Measurements from ENCODE around the gene CYB5R3. TPM values are rescaled to one million over a fixed set of nuclear protein-coding genes. Genes with fewer than 3 reads are reported as not detected.
A peak's percentile ranks its signal among the peaks of the same experiment; 100 is the strongest.

The CYB5R3 gene
- total RNA-seq, 2 donors from 2014 or later = 41.8 to 50.8 TPM

- H3K9me3 ChIP-seq = no peaks in the 10 kb centered on the region
- no peak overlapping the region for H3K4me3 ChIP-seq
- TF ChIP-seq POLR2A (IDR thresholded peaks at IDR 0.05) = no peak
- TF ChIP-seq CTCF (IDR thresholded peaks at IDR 0.05) = no peak
- DNase-seq = no peak
- intact Hi-C loops (cut with DNase I) = no loop called here
- no peak overlapping the region for H3K27ac ChIP-seq
- 60 to 69% methylated on average over 10 to 11 of the region's 11 CpGs for WGBS, 2 donors
- H3K27me3 ChIP-seq = no peaks in the 10 kb centered on the region
- H3K4me1 ChIP-seq = peaks cover 11% of the 10 kb centered on the region
- H3K36me3 ChIP-seq (replicated peaks in 1 of 2; ENCODE audit: insufficient read depth in 1 of 2, low read depth in 2 of 2) = no peaks in the 10 kb centered on the region
- ATAC-seq = no peak
These were observed 16.0 kb upstream of the CYB5R3 start for GRCh38 chr22:42664976-42665831.

GRCh38 chr22:42661985-42662831 lies 13.0 kb upstream of the CYB5R3 start:
- TF ChIP-seq CTCF (IDR thresholded peaks at IDR 0.05) = peak; percentile 64 to 78 (median 69)
- TF ChIP-seq POLR2A (IDR thresholded peaks at IDR 0.05) = peak in 2 of 3 donors; percentile 21 to 23
- H3K4me1 ChIP-seq = peaks cover 11% of the 10 kb centered on the region
- no peaks in the 10 kb centered on the region for H3K27me3 ChIP-seq
- intact Hi-C loops (cut with DNase I) = no loop called here
- no peaks in the 10 kb centered on the region for H3K36me3 ChIP-seq (replicated peaks in 1 of 2; ENCODE audit: insufficient read depth in 1 of 2, low read depth in 2 of 2)
- H3K27ac ChIP-seq = no peak overlapping the region
- peak; percentile 78 to 86 (median 82) for DNase-seq
- WGBS, 2 donors = 2 to 3% methylated on average over 28 to 54 of the region's 68 CpGs
- H3K9me3 ChIP-seq = no peaks in the 10 kb centered on the region
- ATAC-seq = peak; percentile 89
- no peak overlapping the region for H3K4me3 ChIP-seq

GRCh38 chr22:42656578-42656977 lies 7.4 kb upstream of the CYB5R3 start:
- no peak overlapping the region for H3K27ac ChIP-seq
- no peak for DNase-seq
- intact Hi-C loops (cut with DNase I) = loop anchor here (10.0 kb wide), 1 partner anchor 108 kb away; no protein-coding TSS in a partner anchor
- H3K9me3 ChIP-seq = no peaks in the 10 kb centered on the region
- TF ChIP-seq POLR2A (IDR thresholded peaks at IDR 0.05) (no peak), CTCF (IDR thresholded peaks at IDR 0.05) (no peak)
- WGBS, 2 donors = 88 to 89% methylated on average over 8 of the region's 8 CpGs
- H3K4me1 ChIP-seq = peaks cover 5% of the 10 kb centered on the region
- no peaks in the 10 kb centered on the region for H3K36me3 ChIP-seq (replicated peaks in 1 of 2; ENCODE audit: insufficient read depth in 1 of 2, low read depth in 2 of 2)
- ATAC-seq = no peak
- H3K4me3 ChIP-seq = no peak overlapping the region
- H3K27me3 ChIP-seq = no peaks in the 10 kb centered on the region

GRCh38 chr22:42655693-42656092 lies 6.5 kb upstream of the CYB5R3 start:
- intact Hi-C loops (cut with DNase I) = loop anchor here (10.0 kb wide), 1 partner anchor 109 kb away; no protein-coding TSS in a partner anchor
- TF ChIP-seq CTCF (IDR thresholded peaks at IDR 0.05) (no peak), POLR2A (IDR thresholded peaks at IDR 0.05) (no peak)
- no peak overlapping the region for H3K27ac ChIP-seq
- 60 to 70% methylated on average over 7 to 9 of the region's 9 CpGs for WGBS, 2 donors
- H3K9me3 ChIP-seq = no peaks in the 10 kb centered on the region
- H3K4me1 ChIP-seq = peaks cover 4% of the 10 kb centered on the region
- H3K27me3 ChIP-seq = no peaks in the 10 kb centered on the region
- DNase-seq (no peak), ATAC-seq (no peak)
- no peaks in the 10 kb centered on the region for H3K36me3 ChIP-seq (replicated peaks in 1 of 2; ENCODE audit: insufficient read depth in 1 of 2, low read depth in 2 of 2)
- H3K4me3 ChIP-seq = no peak overlapping the region
